Stimulated activated CD8-positive, alpha-beta memory T cell treated with anti-CD3 and anti-CD28 coated beads, Interleukin-7, amount 100 ng/mL, for 1 hour (primary cell): ENCODE results near the gene RGL1.
A peak's percentile ranks its signal among the peaks of the same experiment; 100 is the strongest.

Experiments
- DNase-seq, 2 donors: peaks; one replicate each; pipeline ENCODE4 v3.0.0-alpha.2; 2020; ENCODE audit warnings: low read depth in 2 of 2

The RGL1 gene

DNA sequence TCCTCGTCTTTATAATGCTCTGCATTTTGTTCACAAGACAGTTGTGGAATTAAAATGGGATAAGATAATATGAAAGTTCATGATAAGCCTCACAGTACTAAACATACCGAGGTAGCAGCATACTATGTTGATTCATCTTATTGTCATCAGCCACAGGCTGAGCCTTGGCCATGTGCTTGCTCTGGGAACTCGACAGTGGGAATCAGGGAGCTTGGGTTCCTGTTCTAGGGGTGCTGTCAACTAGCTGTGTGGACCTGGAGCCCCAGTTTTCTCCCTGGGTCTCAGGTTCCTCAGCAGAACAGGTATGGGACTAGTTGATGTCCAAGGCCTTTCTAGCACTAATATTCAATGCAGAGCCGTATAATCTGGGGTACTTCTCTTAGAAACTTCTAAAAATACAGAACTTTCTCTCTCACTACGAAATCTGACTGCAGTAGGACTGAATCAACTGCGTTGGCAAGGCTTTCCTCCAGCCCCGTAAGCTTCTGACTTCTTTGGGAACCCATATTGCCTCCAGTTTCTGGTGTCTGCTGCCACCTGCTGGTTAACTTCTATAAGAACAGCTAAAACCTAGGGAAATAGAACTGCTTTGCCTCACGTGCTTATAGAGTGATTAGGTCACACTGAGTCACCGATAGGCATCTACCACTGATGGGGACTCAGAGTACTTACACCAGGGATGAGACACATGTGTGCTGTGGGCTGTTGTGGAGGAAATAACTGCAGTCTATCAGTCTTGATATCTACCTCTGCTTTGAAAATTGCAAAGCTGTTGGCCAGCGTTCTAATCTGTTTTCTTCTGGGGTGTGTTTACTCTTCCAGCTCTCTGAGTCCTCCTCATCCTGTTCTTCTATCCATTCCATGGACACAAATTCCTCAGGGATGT, 110.9 kb downstream of the RGL1 start:
- peak; percentile 30 for DNase-seq

DNA sequence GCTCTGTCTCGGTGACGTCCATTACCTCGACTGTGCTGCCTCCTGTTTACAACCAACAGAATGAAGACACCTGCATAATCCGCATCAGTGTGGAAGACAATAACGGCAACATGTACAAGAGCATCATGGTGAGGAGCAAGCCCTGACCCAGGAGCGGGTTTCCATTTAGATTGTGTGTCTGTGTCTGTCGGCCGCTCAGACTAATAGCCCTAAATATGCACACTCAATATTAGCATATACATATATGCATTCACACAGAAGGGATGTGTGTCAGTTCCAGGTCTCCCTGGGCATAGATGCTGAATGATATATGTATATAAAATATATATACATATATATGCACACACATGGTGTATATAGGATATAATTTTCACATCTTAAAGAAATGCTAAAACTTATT, 111.7 kb downstream of the RGL1 start:
- DNase-seq: no peak

DNA sequence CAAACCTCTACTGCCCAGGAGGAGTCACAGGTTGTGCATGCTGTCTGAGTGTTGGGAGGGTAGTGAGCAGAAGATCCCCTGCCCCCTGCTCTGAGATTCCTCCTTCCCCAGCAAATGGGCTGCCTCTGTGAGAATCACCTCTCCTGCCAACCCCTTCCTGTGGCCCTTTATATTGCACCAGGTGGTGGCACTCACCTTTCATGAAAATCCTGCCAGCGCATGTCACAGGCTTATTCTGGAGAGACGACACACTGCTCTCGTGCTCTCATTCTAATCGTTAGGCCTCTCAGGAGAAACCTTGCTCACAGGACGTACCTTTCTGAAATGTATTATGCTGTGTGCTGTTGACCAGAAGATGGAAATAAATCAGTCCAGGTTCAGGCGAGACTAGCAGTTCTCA, 113.7 kb downstream of the RGL1 start:
- no peak for DNase-seq

DNA sequence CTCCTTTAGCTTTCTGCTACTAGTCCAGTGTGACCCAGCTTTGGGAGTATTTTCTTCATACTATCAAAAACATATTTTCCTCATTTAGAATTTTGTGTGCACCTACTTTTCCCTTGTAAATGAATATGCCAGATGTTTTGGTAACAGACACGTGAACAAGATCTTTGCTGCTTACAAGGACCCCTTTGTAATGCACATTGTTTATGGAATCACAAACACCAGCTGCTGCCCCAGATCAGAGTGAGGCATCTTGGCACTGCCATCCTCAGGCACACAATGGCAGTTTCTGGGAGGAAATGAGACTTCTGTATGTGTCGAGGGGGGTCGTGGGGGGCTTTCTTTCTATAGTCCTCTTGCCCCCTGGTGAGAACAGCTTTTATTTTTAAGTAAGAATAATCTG, 115.7 kb downstream of the RGL1 start:
- no peak for DNase-seq

DNA sequence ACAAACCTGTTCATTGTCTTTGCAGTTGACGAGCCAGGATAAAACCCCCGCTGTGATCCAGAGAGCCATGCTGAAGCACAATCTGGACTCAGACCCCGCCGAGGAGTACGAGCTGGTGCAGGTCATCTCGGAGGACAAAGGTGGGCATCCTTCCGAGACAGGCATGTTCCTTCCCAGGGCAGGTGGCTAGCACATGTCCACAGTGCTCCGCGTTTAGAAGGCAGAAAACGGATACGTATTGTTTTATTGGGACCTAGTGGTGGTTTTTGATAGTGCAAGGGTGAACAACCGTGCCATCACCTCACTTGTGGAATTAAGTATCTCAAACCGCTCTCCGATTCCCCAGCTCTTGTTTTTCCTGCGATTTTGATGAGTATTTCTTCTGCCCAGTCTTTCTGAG, 117.3 kb downstream of the RGL1 start:
- no peak for DNase-seq

DNA sequence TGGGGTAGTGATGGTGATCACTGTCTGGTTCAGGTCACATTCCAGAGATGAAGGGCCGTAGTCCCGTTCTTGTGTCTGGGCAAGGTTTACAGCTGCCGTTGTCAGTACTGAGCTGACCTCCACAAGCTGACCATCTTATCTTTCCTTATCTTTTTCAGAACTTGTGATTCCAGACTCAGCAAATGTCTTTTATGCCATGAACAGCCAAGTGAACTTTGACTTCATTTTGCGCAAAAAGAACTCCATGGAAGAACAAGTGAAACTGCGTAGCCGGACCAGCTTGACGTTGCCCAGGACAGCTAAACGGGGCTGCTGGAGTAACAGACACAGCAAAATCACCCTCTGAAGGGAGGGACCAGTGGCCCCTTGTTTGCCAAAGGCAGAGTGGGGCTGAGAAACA, 121.0 kb downstream of the RGL1 start:
- no peak for DNase-seq

DNA sequence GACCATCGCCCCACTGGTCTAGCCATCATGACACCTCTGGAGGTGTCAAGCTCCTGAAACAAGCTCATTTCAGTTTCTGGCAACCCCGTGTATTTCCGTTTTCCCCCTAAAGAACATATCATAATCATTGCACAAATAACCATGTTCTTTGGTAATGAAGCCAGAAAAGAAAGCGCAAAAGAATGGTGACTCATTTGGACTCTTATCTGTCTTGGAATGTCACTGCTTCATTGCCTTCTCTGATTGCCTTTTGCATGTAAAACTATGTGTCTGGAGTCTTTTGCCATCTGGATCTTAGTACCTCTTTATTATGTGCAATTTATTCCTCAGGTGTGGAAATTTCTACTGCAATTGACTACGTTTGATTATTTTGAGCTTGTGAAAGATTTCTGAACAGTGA, 122.1 kb downstream of the RGL1 start:
- DNase-seq: no peak

DNA sequence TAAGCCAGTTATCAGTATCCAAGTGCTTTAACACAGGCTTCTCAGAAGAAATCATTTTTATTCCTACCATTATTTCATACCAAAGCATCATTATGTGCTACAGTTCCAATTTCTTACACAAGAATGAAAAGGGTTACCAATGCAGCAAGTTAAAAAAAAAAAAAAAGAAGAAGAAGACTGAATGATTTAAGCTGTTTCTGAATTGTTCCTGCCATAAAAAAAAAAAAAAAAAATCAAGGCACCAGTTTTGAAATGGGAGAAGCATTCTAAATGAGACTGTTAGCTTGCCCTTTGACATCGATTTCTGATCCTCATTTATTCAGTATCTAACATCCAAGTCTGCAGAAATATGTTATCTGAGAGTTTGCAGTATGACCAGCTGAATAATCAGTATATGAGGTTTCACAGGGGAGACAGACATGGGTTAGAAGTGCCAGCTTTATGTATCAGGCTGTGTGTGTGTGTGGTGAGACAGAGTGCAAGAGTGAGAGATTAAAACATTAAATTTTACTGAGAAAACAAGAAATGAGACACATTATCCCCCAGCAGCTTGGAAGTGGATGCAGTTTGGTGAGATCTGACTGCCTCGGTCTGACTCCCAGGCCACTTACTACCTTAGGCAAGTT, 126.8 kb downstream of the RGL1 start:
- DNase-seq: no peak

DNA sequence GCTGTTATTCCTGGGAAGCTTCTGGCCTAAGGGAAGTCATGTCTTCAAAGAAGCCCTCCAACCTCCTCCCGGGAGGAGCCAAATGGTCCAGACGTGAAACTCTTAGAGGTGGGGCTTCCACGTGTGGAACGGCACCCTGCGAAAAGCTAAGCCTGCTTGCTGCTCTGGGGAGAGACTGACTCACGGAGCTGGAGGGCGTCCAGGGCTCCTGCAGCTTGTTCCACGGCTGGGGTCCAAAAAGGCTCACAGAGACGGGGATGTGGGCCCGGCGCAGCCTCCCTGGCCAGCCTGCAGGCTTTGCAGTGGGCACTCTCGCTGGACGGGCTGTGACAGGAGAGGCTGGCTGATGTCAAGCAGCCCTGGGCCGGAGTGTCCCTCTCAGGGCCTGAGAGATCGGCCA, 127.5 kb downstream of the RGL1 start:
- DNase-seq: no peak

DNA sequence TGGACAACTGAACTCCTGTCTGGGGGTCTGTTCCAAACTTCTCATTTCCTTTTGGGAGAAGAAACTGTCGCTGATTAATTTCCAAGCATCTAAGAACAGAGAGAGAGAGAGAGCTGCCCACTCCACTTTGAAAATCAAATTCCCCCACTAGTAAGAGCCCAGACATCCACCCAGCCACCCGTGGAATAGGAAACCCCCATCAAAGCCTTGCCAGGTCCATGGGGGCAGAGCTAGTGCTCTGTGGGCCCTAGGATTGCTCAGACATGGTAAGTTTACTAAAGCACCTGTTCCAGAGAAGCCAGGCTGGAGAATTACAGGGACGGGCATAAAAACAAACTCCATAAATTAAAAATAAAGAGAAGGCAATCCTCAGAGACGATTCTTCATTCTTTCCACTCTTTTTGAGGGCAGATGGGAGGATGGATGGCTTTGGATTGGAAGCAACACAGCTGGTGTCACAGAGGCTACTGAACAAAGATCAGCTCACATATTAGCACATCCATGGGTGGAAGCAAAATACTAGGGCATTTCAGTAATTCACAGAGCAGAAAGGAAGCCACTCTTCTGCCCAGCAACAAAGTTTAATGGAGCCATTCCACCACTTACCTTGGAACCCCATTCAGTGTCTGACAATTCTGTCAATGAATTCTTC, 128.7 kb downstream of the RGL1 start:
- no peak for DNase-seq

DNA sequence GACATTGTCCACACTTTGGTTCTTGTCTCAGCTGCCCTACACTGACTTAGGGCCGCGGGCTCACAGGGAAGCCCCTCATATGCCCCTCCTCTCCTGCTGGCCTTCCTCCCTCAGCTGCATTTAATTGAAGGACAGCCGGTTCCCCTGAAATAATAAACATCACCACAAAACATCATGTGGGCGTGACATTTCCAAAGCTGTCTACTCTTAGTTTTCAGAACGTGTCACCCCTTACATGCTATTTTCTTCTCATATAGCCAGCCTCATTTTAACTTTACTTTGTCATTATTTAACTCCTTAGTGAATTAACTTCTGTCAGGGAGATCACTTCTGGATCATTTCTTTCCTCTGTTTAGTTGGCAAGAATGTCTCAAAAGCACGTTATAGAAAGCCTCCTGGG, 129.4 kb downstream of the RGL1 start:
- DNase-seq: no peak

DNA sequence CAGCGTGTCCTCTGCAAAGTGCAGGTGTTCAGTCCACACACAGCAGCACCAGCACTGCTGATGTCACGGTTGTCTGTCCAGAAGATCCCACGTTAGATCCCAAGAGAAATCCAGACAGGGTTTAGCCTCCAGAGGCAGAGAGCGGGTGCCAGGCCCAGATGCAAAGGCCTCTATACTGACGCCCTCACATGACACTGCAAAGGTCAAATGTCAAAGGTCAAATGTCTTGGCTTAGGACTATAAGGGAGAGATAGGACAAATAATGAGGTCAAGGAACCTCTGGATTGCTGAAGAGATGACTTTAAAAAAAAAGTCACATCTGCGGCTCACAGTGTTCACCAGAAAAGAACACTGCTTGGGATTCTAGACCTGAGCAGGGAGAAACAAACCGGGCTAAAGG, 131.1 kb downstream of the RGL1 start:
- DNase-seq: no peak

DNA sequence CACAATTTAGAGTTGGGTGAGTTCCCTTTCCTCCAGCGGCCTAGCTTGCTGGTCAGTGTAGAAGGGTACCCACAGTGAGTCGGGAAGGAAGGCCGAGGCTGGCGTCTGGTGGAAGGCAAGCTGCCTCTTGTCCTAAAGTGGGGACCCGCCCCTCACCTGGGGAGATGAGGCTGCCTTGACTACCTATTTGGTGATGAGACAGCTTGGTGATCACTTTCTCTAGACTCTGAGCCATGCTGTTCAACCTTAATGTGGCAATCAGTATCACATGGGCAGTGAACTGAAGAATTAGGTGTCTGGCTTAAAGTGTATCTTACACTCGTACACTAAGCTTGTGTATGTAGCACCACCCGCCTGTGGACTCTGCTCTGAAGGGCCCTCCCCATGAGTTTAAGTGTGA, 131.9 kb downstream of the RGL1 start:
- DNase-seq: no peak

DNA sequence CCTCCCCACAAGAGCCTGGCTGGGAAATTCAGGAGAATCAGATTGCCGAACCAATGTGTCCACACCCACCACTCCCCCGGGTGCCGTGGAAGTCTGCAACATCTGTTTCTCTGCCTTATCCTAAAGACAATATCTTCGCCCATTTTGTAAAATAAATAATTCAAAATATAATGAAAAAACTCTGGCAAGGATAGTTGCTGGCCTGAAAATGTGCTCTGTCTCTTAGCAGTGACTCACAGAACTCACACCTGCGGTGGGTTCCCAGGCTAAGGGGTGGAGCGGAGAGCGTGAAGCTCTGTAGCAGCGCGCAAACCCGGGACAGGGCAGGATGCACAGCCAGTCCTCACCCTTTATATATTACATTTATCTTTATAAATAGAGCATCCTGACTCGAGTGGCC, 132.7 kb downstream of the RGL1 start:
- no peak for DNase-seq

DNA sequence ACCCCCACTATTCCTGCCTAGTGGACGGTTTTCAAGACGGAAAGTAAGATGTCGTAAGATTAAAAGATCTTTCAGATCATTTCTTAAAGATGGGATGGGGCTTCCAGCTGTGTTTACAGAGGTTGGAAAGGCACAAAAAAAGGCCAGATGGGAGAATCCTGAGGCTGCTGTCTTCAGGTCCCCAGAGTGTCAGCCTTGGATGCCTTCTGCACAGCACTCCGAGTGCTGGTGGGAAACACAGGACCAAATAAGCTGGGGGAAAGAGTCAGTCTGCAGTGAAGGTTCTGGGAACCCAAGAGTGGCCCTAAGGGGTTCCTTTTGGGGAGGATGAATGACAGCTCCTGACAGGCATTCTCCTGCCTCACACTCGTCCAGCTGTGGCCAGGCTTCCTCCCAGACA, 136.1 kb downstream of the RGL1 start:
- DNase-seq: no peak

DNA sequence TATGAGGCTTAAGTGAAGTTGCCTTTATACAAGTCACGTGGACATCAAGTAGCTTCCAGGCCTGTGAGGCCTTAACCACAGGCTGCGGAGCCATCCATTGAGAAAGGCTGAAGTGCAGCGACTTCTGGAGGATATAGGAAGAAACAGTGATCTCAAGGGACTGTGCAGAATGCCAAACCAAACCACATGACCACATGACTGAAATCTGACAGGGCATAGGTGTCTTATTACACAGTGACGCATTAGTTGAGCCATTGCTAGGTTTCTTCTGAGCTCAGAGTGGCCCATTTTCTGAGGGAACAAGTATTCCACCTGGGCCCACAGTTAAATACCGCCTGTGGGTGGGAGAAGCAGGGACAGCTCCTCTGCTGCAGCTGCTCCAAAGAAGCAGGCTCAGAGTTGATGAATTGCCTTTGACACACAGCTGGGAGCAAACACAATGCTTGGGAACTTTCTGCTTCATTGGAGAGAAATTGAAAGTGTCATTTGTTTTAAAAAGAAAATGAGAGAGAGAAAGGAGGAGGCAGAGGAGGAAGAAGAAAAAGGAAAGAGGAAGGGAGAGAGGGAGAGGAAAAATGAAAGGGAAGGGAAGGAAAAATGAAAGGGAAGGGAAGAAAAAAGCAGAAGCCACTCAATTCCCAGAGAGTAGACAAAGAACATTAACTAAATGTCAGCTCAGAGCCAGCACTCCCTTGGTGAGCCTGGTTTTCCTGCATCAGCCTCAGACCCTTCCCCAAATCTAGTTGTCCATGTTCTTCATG, 138.2 kb downstream of the RGL1 start:
- DNase-seq: no peak

DNA sequence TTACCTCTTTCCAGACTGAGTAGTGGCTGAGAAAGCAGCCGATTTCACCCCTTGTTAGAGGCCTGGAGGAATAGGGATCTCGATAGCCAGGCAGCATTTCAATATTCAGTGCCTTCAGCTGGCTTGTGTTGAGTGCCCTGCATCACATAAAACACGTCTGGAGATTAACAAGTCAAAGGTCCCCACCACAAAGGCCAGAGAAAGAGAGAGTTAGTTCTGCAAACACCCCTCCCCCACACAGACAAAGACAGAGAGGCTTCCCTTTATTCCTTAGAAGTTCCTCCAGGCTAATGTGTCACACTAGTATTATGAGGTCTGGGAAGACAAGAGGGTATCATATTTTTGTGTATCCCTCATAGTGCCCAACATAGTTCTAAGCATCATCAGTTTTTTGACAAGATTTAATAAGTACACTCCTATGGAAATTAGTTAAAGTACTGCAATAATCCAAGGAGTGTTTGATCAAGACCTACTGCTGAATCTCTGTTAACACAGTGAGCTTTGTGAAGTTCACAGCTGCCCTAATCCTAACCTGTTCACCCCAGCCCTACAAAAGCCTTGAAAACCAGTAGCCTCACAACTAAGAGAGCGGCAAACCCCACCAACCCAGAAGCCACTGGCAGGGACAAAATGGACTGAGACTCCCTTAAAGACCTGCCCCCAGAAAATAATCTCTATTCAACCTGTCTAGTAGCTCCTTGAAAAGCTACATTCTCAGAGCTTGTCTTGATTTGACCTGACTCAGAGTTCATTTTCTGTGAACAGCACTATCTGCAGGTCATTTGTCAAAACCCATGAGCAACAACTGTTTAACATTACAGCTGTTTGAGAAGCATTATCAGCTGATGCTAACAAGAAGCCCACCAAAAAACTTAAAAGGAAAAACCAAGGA, 140.8 kb downstream of the RGL1 start:
- no peak for DNase-seq

DNA sequence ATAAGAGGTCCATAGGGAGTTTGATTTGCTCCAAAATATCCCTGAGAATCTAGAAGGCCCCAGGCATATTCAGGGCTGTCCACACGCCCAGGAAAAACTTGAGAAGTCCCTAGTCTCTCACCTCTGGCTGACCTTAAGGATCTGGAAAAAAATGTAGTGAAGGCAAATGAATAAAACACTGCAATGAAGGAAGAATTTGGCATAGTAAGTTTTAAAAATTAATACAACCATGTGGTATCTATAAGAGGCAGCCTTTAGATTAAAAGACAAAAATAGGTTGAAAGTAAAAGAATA, 141.3 kb downstream of the RGL1 start:
- DNase-seq: no peak

DNA sequence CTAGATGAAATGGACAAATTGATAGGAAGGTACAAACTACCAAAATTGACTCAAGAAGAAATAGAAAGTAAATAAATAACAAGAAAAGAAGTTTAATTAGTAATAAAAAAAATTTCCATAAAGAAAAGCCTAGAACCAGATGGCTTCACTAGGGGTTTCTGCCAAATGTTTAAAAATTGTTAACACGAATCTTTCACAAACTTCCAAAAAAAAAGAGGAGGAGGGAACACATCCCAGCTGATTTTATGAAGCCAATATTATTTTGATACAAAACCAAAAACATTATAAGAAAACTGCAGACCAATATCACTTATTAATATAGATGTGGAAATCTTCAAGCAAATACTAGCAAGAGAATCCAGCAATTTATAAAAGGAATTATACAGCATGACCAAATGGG, 143.1 kb downstream of the RGL1 start:
- DNase-seq: no peak

DNA sequence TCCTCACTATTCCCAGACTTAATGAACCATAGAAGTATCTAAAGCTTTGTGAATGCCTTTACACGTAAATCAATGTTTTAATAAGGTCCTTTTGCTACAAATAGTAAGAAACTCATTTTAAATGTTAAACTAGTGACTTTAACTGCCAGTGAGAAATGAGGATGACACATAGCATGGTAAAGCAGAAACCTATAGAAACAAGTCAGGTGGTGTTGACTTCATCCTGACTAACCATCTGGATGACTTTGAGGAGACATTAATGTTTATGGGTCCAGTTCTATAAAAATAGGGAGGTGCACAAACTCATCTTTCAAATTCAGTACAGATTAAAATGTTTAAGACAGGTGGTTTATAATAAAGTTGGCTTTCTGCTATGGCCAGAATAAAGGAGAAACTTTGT, 147.2 kb downstream of the RGL1 start:
- no peak for DNase-seq

DNA sequence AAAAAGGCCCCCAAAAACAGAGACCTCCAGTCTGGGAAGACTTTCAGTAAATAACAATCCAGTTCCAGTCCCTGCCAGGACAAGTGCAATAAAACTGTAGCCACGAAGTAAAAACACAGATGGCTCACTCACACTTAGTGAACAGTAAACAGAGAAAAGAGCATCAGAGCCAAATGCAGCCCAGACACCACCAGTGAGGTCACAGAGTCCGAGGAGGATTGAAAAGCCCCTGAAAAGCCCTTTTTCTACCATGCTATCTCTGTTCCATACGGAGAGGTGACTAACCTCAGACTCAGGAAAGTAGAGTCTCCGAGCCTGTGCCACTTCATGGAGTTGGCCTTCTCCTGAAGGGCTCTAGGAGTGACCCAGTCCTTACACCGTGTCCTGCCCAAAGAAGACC, 148.1 kb downstream of the RGL1 start:
- no peak for DNase-seq

DNA sequence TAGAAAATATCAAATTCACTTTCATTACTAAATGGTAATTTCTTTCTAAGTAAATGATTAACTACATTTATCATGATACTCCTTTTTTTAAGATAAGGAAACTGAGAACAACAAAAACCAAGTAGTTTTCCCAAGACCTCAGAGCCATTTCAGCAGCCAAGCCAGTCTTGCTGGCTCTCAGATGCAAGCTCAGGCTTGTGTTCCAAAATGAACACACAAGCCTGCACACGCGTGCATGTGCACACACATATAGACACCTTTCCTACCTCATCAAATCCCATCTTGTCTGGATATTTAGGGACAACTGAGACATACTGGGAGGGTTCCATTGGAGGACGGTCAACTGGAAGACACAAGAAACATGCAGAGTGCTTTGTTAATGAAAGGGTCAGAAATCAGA, 149.6 kb downstream of the RGL1 start:
- DNase-seq: no peak
